AML-193 (cell line): ENCODE data around the gene PPAN.

Experiments used
- DNase-seq, 2 experiments: peaks; one replicate each; lab custom pipeline; 2025; lab: John Stamatoyannopoulos, UW

PPAN gene

GRCh38 chr19:10092648-10093294 lies 13.4 kb upstream of the PPAN start:
- no peak for DNase-seq

GRCh38 chr19:10093295-10094186 lies 12.6 kb upstream of the PPAN start:
- no peak for DNase-seq

DNA sequence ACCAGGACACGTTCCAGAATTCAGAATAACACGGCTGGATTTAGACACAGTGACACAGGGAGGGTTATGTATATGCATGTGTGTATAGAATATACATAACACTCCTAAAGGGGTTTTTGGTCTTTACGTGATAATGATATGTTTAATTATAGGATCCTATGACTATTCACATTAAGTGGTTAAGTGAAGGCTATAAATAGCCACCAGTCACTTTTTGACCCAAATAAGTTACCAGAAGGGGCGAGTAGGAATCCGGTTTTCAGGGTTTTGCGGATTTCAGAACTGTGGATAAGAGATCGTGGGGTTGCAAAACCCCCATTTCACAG lies 10.6 kb upstream of the PPAN start:
- no peak for DNase-seq

- DNase-seq: no peak
Measured at GRCh38 chr19:10095948-10096614, 10.1 kb upstream of the PPAN start.

DNA sequence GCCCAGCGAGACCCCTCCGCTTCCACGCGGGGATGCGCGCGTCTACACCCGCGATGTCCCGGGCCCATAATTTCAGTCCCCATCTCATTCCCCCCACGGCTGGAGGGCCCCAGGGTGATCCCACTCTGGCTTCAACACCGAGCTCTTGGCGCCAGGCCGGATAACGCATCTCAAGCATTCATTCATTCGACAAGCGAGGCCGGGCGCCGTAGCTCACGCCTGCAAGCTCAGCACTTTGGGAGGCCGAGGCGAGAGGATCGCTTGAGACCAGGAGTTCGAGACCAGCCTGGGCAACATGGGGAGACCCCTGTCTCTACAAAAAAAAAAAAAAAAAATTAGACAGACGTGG lies 9.6 kb upstream of the PPAN start:
- DNase-seq: no peak

DNA sequence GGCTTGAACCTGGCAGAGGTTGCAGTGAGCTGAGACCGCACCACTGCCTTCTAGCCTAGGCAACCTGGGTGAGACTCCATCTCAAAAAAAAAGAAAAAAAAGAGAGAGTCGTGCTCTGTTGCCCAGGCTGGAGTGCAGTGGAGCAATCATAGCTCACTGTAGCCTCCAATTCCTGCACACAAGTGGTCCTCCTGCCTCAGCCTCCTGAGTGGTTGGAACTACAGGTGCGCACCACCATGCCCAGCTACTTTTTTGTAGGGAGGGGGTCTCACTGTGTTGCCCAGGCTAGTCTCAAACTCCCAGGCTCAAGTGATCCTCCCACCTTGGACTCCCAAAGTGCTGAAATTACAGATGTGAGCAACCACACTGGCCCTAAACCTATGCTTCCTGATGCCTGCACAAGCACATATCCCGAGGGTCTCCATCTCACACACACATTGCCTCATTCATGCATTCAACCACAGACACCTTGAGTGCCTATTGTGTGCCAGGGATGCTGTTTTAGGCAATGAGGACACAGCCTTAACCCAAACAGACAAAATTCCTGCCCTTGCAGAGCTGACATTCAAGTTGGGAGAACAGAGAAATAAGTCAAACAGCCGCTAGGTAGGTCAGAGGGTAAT lies 5.9 kb upstream of the PPAN start:
- DNase-seq: no peak

GRCh38 chr19:10102787-10103236 lies 3.4 kb upstream of the PPAN start:
- DNase-seq: no peak

- DNase-seq: no peak
Measured at GRCh38 chr19:10104130-10104513, 2.0 kb upstream of the PPAN start.

DNA sequence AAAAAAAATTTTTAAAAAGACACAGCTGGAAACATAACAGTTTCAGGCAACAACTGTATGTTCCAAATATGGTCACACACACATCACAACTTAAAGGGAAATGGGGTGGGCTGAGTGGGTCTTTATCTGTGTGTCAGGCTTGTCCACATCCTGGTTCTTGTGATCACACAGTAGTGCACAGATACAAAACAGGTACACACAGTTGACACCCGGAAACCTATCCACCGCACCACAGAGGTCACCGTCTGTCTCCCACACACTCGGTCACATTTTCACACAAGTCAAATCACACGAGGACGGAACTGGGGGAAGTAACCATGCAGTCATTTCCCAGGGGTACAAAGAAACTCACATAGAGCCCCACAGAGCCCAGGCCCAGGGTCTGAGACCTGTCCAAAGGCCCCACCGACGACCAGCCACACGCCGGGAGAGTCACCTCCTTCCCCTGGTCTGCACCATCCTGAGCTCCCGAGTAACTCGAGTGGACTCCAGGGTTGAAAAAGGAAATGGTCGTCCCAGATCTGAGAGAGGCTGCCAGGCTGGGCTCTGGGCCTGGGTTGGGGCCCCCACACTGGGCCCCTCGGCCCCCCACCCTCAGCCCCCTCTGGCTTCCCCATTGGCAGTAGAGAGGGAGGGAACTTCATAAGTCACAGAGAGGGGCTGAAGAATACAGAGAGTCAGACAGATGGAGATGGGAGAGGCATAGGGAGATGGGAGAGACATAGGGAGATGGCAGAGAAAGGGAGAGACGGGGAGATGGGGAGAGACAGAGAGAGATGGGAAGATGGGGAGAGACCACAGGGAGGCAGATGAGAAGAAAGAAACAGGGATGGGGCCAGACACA lies 1.3 kb upstream of the PPAN start:
- no peak for DNase-seq

- no peak for DNase-seq
Measured at GRCh38 chr19:10105509-10106099, 558 bp upstream of the PPAN start.

GRCh38 chr19:10107254-10107653 lies 1.1 kb downstream of the PPAN start:
- DNase-seq: no peak

DNA sequence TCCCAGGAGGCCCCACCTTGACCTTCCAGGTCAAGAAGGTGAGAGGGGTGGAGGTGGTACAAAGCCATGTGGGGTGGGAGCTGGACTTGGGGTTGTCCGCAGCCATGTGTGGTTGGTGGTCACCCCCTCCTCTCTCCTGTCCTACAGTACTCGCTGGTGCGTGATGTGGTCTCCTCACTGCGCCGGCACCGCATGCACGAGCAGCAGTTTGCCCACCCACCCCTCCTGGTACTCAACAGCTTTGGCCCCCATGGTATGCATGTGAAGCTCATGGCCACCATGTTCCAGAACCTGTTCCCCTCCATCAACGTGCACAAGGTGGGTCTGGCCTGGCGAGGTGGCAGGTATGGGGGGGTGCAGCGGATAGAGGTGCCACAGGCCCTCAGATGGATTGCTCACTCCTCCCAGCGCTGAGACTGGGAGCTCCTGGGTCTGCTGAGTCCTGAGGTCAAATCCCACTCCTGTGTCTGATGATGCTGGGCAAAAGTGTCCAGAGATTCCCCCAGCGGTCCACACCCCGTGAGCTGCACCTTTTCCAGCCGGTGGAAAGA lies 1.7 kb downstream of the PPAN start:
- DNase-seq: no peak

GRCh38 chr19:10109528-10109927 lies 3.4 kb downstream of the PPAN start:
- no peak for DNase-seq

- no peak for DNase-seq
Measured at GRCh38 chr19:10110076-10110971, 4.2 kb downstream of the PPAN start.

DNA sequence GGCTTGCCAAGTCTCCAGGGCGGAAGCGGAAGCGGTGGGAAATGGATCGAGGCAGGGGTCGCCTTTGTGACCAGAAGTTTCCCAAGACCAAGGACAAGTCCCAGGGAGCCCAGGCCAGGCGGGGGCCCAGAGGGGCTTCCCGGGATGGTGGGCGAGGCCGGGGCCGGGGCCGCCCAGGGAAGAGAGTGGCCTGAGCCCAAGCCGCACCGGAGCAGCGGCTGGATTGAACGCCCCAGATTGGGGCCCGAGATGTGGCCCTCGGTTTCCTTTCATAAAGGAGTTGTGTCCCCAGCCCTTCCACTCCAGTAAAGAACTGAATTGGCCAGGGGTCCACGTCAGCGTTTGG lies 4.8 kb downstream of the PPAN start:
- no peak for DNase-seq

- DNase-seq: no peak
Measured at GRCh38 chr19:10111405-10111811, 5.2 kb downstream of the PPAN start, which contains the start of gene P2RY11. Gene P2RY11, plus strand, starts transcription at chr19:10111693. Its CDS starts 29 bp downstream, at chr19:10111722.

- no peak for DNase-seq
Measured at GRCh38 chr19:10112037-10112761, 6.0 kb downstream of the PPAN start.

DNA sequence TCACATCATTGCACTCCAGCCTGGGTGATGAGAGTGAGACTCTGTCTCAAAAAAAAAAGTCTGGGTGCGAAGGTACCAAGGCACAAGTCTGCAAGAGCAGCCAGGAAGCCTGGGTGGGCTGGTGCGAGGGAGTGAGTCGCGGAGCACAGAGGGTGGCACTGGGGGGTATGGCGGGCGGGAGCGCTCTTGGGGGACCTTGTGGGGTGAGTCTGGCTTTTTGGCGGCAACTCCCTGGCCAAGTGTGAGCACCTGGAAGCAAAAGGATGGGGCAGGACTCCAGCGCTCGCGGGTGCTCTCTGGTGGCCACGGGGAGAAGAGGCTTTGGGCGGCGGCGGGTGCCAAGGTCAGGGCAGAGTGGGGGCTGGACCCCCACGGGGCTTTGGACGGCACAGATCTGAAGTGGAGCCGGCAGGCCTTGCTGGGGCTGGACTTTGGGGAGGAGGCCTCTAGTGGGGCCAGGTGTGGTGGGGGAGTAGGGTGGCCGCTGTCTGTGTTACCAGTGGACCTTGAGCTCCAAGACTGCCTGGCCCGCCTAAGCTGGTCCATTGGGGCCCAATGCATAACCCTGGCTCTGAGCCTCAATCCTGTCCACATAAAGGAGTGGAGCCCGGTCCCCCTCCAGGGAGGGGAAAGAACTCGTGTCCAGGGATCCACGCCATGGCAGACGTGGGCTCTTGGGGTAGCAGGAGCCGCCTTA lies 6.9 kb downstream of the PPAN start:
- no peak for DNase-seq

DNA sequence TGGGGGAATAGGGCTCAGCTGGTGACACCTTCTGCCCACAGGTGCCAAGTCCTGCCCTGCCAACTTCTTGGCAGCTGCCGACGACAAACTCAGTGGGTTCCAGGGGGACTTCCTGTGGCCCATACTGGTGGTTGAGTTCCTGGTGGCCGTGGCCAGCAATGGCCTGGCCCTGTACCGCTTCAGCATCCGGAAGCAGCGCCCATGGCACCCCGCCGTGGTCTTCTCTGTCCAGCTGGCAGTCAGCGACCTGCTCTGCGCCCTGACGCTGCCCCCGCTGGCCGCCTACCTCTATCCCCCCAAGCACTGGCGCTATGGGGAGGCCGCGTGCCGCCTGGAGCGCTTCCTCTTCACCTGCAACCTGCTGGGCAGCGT lies 7.4 kb downstream of the PPAN start:
- no peak for DNase-seq
